Activated CD8-positive, alpha-beta memory T cell treated with anti-CD3 and anti-CD28 coated beads, Interleukin-2, amount 50 U/mL, for 1 hour (primary cell): ENCODE results near the gene ADPRS.

Source experiments
- DNase-seq: peaks from one replicate; pipeline ENCODE4 v3.0.0-alpha.2; 2020; ENCODE audit errors: extremely low read depth

The ADPRS gene

GRCh38 chr1:36108314-36108713 is 19.6 kb downstream of the ADPRS start:
- no peak for DNase-seq

- DNase-seq, result peak; percentile 32
Observed at GRCh38 chr1:36109041-36109679, 20.5 kb downstream of the ADPRS start.

- DNase-seq, result no peak
Observed at GRCh38 chr1:36111151-36111550, 22.5 kb downstream of the ADPRS start.

DNA sequence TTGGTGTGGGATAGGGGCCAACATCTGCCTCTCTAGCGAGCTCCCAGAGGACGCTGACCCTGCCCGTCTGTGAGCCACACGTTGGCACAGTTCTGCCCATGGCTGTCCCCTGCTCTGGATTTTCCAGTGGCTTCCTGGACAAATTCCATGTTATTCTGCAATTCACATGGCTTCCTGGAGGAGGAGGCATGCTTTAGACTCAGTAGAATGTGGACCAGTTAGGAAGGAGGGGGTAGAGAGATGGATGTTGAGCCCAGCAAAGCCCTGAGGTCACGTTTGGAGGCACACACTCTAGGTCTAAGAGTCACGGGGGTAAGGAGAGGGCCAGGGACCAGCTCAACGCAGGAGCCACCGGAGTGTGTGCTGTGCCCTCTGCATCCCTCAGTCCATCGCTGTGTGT is 24.1 kb downstream of the ADPRS start:
- DNase-seq, result no peak

- DNase-seq, result no peak
Observed at GRCh38 chr1:36114371-36114770, 25.7 kb downstream of the ADPRS start.

GRCh38 chr1:36115200-36115669 is 26.5 kb downstream of the ADPRS start:
- no peak for DNase-seq

GRCh38 chr1:36115931-36116330 is 27.2 kb downstream of the ADPRS start:
- DNase-seq, result no peak

DNA sequence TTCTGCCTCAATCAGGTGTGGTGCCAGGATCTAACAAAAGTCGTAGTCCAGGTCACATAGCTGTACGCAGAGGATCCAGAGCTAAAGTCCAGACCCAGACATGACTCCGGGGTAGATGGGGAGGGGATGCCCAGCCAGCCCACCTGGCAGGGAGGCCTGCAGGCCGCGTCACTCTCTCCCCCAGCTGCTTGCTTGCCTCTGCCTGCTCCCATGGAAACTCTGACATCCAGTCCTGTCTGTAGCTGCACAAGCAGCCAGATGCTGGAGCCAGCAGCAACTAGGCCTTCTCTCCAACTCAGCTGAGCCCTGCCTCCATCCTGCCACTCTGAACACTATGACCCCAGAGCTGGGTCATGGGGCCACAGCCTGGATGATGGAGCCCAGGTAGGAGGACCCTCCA is 28.2 kb downstream of the ADPRS start:
- no peak for DNase-seq

GRCh38 chr1:36118447-36119204 is 29.9 kb downstream of the ADPRS start:
- DNase-seq, result no peak

GRCh38 chr1:36119456-36119855 is 30.8 kb downstream of the ADPRS start:
- DNase-seq, result no peak

GRCh38 chr1:36122062-36123030 is 33.7 kb downstream of the ADPRS start:
- DNase-seq, result no peak

- DNase-seq, result no peak
Observed at GRCh38 chr1:36123356-36123755, 34.7 kb downstream of the ADPRS start.

- no peak for DNase-seq
Observed at GRCh38 chr1:36124404-36125128, 35.9 kb downstream of the ADPRS start.

- no peak for DNase-seq
Observed at GRCh38 chr1:36125129-36125991, 36.7 kb downstream of the ADPRS start, which contains the start of gene COL8A2. COL8A2 (minus strand) TSS chr1:36125222; CDS start chr1:36100242, 24,980 bp downstream.

- no peak for DNase-seq
Observed at GRCh38 chr1:36126005-36126716, 37.5 kb downstream of the ADPRS start.

DNA sequence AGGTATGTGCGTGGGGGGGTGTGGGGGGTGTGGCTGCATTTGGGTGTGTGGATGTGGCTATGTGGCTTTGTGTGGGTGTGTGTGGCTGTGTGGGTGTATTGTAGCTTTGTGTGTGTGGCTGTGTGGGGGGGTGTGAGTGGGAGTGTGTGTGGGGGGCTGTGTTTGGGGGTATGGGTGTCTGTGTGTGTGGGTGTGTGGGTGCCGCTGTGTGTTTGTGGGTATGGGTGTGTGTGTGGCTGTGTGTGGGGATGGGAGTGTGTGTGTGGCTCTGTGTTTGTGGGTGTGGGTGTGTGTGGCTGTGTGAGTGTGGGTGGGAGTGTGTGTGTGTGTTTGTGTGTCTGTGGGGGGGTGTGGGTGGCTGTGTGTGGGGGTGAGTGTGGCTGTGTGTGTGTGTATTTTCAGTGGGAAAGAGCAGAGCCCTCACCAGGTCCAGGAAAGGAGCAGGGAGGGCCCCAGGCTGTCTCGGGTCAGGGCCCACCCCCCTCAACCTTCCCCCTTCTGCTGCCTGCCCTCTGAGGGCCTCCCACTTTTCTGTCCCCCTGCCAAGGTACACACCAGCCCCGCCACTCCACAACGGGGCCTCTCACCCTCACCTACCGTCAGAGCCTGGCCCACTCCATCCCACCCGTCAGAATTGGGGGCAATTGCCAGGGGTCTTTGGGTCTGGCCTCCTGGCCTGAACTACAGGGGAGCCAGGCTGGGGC is 38.3 kb downstream of the ADPRS start:
- no peak for DNase-seq

GRCh38 chr1:36128126-36128904 is 39.6 kb downstream of the ADPRS start:
- no peak for DNase-seq

GRCh38 chr1:36128905-36129206 is 40.2 kb downstream of the ADPRS start:
- DNase-seq, result no peak

DNA sequence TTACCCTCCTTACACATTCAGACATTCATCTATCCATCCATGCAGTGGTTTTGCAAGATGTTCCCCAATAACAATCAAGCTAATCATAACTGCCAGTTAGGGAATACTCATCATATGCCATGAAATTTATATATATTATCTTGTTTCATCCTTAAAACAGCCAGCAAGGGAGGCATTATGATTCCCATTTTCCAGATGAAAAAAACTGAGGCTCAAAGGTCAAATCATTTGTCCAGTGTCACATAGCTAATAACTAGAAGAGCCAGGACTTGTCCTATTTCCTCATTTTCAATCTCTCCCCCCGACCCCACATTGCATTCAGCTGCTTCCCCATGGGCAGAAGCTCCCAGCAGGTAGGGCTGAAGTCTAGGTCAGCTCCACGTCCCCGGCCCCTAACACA is 43.3 kb downstream of the ADPRS start:
- no peak for DNase-seq
